ENCODE results near the gene GABRR2.

- TF ChIP-seq CTCF (IDR thresholded peaks at IDR 0.05): no peak
- TF ChIP-seq EZH2 (IDR thresholded peaks at IDR 0.05): no peak
These were observed 13.9 kb upstream of the GABRR2 start for GRCh38 chr6:89328976-89329375.

All from neural progenitor cell (in vitro differentiated cells).